ENCODE results near the gene KCTD7. TPM values are rescaled to one million over a fixed set of nuclear protein-coding genes. Genes with fewer than 3 reads are reported as not detected.
"Not testable (repeated sequence)": the region's sequence is repeated elsewhere in the genome, so short reads cannot be mapped to it uniquely, and the experiment has no call there.

KCTD7 gene
- total RNA-seq, 1 donor from 2014 or later = 26.9 TPM

DNA sequence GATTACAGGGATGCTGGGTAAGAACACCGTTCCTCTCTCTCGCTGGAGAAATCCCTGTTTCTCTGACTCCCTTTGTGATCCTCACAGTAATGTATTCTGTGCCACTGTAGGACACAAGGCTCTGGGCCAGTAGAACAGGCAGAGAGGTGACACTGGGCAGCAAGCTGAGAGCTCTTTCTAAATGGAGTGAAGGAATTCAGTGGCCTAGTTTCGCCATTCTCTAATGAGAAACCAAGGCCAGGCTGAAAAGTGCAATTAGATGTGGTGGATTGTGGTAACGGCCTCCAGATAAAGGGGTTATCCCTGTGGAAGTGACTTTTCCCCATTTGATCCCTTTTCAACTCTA, 12.8 kb downstream of the KCTD7 start:
- ATAC-seq (no peak), DNase-seq (ENCODE audit: low spot score) (no peak)

DNA sequence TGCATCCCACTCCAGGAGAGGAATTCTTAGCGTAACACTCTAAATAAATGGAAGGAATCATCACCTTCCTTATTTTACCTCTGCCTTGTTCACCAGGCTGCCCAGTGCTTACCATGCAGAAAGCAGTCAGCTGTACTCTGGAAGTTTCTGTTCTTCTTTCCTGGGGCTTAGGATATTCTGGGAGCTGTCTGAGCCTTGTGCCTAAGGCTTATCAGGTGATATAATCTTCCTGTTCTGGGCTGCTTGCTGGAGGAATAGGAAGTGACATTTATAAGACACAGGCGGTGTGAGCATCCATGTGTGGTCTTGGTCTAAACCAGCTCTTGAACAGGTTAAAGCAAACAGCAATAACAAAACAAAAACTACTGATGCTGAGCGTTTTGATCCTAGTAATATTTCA, 13.5 kb downstream of the KCTD7 start:
- intact Hi-C loops (cut with DNase I) = no loop called here
- ATAC-seq (peak; percentile 58), DNase-seq (ENCODE audit: low spot score) (no peak)

More for the DNA sequence above, 12.8 kb downstream of the KCTD7 start:
- intact Hi-C loops (cut with DNase I) = no loop called here

DNA sequence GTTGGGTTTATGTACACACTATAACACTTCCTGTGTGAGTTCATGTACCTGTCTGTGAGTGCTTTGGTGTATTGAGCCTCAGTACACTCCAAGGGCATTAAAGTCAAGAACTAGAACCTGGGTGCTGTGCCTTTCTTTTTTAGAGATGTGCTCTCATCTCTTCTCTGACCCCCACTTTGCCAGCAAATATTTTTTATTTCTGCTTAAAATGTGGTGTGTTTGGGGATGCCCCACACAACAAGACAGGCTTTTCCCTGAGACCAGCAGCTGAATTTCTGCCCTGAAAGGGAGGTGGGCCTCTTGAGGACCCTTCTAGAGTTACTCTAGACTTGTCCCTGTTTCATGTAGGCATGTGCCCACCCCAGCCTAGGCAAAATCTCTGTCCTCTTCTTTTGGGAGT, 14.3 kb downstream of the KCTD7 start:
- DNase-seq (ENCODE audit: low spot score) = no peak
- intact Hi-C loops (cut with DNase I) = no loop called here
- ATAC-seq = no peak

DNA sequence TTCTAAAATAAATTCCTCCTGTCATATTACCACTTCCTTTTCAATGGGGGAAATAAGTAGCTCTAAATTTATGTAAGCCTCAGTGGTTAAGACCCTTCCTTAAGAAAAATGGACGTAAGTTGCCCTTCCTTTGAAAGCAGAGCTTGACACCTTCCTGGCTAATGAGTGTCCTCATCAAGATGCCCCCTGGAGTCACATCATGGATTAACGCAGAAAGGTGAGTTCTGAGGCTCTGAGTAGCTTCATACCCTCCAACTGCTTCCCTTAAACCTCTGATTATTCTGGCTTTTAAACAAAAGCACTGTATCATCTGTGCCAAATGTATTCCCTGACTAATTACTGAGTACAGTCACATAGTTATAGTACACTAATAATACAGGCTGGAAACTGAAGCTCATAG, 14.7 kb downstream of the KCTD7 start:
- DNase-seq (ENCODE audit: low spot score) = no peak
- intact Hi-C loops (cut with DNase I) = no loop called here

DNA sequence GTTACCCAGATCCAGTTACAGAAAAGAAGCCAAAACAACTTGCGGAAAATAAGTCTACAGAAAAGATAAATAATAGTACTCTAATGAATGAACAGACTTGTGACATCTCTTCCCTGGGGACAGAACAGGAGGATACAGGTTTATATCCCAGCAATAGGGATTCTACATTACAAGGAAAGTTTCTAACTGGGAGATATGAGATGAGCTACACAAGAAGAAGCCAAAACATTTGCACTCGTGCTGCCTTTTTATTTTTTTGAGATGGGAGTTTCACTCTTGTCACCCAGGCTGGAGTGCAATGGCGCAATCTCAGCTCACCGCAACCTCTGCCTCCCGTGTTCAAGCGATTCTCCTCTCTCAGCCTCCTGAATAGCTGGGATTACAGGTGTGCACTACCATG, 22.3 kb downstream of the KCTD7 start:
- intact Hi-C loops (cut with DNase I); ATAC-seq; DNase-seq (ENCODE audit: low spot score): not testable (repeated sequence)

More for the DNA sequence above, 14.7 kb downstream of the KCTD7 start:
- ATAC-seq = no peak

DNA sequence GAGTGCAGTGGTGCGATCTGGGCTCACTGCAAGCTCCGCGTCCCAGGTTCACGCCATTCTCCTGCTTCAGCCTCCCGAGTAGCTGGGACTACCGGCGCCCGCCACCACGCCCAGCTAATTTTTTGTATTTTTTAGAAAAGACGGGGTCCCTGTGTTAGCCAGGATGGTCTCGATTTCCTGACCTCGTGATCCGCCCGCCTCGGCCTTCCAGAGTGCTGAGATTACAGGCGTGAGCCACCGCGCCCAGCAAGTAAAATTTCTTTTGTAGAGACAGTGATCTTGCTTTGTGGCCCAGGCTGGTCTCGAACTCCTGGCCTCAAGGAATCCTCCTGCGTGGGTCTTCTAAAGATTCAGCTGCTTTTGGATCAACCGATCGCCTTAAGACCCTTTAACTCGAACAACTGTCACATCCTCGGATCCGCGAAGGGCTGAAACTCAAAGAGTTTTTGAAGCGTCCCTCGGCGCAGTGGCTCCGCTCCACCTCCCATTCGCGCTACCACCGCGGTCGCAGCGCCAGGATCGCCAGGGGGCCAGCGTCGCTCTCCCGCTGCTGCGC, 25.1 kb downstream of the KCTD7 start:
- ATAC-seq; intact Hi-C loops (cut with DNase I); DNase-seq (ENCODE audit: low spot score): not testable (repeated sequence)

DNA sequence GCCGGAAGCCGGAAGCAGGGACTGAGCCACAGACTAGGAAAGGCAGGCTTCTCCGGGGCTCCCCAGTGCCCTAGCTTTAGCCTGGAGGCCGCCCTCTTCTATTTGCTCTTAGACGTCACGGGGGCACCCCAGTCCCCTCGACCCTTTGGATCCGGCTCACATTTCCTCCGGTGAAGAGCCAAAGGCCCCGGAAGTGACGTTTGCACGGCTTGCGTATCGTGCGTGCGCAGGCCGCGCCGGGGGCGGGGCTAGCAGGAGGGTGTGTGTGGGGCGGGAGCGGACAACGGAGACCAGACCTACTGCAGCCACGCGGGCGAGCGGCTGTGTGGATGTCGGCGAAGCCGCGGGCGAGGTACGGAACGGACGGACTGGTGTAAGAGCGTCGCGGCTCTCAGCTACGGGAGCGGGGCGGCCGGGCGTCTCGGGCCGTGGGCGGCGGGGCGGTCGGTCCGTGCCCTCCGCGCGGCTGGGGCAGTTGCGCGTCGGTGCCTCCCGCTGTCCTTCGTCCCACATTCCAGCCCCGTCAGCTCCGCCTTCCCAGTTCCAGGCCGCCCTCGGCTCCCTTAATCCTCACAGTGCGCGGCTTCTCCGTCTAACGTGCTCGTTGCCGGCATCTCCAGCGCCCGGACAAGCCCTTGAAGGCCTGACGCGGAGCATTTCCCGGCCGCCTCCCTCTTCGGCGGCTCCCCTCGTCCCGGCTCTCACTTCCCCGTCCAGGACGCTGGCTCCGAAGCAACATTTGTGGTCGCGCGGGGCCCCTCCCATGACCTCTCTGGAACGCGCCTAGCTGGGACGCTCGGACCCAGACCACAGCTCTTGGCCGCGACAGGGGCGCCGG, 25.8 kb downstream of the KCTD7 start:
- intact Hi-C loops (cut with DNase I) = no loop called here
- peak; percentile 99 for DNase-seq (ENCODE audit: low spot score)

DNA sequence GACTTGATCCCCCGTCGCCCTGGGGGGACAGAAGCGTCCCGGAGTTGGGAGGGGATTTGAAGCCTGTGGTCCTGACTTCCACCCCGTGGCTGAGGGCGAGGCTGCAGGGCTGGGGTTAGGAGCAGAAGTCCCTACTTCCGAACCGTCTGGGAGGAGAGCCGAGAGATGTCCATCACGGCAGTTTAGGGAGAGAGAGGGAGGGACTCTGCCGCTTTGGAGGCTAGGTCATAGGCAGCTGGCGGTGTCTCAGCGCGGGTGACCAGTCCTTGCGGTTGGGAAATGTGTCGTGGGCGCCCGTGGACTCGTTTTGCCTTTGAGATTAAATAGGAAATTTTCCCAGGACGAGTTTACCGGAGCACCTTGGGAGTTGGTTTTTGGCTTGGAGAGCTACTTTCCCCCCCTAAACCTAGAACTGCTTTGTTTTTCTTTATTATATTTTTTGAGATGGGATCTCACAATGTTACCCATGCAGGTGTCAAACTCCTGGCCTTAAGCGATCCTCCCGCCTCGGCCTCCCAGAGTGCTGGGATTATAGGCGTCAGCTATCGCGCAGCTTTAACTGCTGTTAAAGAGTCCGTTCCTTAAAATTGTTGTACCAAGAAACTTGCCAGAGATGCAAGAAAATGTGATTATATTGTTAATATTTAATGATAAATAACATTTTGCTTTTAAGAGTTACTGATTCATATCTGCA, 26.6 kb downstream of the KCTD7 start:
- peak; percentile 59 for ATAC-seq
- DNase-seq (ENCODE audit: low spot score) = peak; percentile 69
- intact Hi-C loops (cut with DNase I) = not testable (repeated sequence)

More for the DNA sequence above, 25.8 kb downstream of the KCTD7 start:
- peak; percentile 99 for ATAC-seq

DNA sequence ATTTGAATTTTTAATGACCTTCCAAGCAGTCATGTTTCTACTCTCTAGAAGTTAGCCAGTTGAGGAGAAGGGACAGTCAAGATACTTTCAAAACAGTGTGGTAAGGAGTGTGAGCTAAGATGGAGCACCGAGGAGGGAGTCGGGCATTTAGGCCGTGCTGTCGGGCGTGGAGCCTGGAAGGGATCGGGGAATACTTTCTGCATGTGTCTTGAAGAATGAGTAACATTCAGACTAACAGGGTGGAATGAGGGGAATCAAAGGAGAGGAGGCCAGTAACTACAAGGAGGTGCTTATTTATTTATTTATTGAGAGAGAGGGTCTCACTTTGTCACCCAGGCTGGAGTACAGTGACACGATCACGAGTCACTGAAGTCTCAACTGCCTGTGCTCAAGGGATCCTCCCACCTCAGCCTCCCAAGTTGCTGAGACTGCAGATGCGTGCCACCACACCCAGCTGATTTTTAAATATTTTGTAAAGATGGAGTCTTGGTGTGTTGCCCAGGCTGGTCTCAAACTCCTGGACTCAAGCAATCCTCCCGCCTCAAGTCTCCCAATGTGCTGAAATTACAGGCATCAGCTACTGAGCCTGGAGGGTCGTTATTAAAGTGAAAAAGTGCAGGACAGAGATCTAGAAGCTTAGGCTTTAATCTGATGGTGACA, 27.3 kb downstream of the KCTD7 start:
- ATAC-seq; DNase-seq (ENCODE audit: low spot score); intact Hi-C loops (cut with DNase I): not testable (repeated sequence)

DNA sequence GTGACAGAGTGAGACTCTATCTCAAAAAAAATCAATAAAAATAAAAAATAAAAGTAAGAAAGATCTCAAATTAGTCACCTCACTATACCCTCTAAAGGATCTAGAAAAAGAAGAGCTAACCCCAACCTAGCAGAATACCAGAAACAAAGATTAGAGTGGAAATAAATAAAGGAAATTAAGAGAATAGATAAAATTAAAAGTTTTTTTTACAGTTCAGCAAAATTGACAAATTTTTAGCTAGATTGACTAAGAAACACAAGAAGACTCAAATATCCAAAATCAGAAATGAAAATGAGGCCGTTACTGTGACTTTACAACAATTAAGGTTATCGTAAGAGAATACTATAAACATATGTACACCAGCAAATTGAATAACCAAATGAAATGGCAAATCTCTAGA, 29.1 kb downstream of the KCTD7 start:
- DNase-seq (ENCODE audit: low spot score) (no peak), ATAC-seq (no peak)
- intact Hi-C loops (cut with DNase I) = no loop called here

DNA sequence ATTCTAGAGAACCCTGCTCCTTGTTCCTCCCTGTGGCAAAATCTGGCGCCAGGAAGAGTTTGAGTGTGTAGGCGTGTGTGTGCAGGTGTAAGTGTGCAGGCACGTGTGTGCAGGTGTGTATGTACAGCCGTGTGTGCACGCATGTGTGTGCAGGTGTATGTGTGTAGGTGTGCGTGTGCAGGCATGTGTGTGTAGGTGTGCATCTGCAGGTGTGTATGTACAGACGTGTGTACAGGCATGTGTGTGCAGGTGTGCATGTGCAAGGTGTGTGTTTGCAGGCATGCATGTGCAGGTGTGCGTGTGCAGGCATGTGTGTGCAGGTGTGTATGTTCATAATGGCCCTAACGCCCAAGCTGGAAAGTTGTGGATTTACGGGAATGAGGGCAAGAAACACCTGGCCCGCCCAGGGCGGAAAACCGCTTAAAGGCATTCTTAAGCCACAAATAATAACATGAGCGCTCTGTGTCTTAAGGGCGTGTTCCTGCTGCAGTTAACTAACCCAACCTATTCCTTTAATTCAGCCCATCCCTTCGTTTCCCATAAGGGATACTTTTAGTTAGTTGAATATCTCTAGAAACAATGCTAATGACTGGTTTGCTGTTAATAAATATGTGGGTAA, 34.1 kb downstream of the KCTD7 start:
- intact Hi-C loops (cut with DNase I) = no loop called here
- no peak for ATAC-seq
- no peak for DNase-seq (ENCODE audit: low spot score)

DNA sequence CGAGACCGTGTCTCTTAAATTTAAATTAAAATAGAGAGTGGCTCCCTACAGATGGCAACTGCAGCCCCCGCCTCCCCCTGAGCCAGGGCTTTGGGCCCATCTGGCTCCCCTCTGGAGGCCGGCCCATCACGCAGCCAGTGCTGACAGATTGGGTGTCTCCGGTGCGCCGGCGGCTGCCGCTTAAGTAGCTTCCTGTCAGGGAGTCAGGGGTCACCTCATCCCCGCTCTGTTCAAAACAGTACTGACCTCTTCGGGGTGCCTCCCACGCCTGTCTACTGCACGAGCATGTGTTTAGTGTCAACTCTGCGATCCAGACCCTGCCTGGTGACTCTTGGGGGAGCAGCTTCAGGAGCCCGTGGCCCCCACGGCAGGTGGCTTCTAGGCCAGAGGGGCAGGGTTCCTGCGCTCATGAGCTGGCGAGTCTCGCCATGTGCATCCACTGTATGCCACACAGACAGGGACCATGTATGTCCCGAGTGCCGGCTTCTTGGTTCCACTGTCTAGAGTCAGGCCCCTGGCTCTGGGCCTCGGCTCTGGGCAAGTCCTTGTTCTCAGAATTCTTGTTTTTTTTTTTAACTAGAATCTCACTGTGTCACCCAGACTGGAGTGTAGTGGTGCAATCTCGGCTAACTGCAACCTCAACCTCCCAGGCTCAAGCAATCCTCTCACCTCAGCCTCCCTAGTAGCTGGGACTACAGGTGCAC, 36.1 kb downstream of the KCTD7 start:
- intact Hi-C loops (cut with DNase I) = no loop called here
- DNase-seq (ENCODE audit: low spot score) = no peak
- no peak for ATAC-seq

DNA sequence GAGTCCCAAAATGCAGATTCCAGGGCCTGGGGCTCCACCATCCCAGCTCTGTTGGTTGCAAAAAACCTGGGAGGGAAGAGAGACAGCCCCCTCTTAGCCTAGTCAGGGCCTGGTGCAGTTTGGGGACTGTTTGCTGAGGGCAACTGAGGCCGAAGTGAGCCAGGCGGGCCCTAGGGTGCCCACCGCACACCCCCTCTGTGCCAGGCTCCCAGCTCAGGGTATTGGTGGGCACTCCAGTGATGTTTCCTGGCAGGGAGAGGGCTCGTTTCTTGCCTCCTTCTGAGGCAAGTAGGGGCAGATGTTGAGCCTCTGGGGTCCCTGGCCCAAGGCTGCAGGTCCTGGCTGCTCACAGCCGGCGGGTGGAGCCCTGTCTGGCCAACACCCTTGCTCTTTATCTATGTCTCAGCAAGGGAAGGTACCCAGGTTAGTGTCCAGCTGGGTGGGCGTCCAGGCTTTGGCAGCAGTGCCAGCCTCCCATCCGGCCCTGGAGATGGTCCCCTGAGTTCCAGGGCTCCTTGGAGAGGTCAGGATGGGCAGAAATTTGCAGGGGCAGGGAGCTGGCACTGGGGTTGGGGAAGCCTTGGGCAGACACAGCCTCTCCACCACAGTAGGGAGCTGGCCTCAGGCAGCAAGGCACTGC, 37.8 kb downstream of the KCTD7 start:
- intact Hi-C loops (cut with DNase I) = no loop called here
- DNase-seq (ENCODE audit: low spot score) = no peak
- ATAC-seq = no peak

DNA sequence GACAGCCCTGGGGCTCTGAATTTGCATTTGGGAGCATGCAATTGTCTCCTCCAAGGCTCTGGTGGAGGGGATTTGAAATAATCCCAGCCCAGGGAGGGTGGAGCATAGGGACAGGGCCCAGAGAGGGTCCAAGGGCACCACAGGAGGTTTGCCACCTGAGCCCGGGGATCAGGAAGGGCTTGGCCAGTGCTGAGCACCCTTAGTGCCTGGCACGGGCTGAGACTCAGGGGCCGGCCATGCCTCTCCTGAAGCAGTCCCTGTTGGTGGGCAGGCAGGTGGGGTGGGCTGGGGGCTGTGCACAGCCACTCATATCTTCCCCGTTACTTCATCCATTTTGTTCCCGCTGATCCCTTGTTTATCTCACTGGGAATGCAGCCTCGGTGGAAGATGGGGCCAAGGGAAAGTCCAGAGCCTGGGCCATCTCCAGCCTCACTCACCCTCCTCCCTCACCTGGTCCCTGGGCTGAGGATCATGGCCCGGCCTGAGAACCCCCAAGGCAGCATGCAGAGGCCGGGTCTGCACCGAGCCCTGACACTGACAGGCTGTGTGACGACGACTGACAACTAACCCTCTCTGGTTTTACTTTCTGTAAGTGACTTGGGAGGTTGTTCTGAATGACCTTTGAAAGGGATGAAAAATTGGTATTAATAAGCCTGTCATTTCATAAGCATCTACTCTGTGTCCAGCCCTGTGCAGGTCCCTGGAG, 38.5 kb downstream of the KCTD7 start:
- intact Hi-C loops (cut with DNase I) = no loop called here
- no peak for DNase-seq (ENCODE audit: low spot score)

DNA sequence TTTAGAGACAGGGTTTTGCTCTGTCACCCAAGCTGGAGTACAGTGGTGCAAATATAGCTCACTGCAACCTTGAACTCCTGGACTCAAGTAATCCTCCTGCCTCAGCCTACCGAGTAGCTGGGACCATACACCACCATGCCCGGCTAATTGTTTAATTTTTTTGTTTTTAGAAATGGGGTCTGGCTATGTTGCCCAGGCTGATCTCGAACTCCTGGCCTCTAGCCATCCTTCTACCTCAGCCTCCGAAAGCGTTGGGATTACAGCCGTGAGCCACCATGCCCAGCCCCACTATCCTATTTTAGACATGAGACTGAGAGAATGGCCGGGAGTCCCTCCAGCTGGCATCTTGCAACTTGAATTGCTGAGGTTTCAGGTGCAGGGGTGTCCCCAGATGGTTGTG, 39.4 kb downstream of the KCTD7 start:
- ATAC-seq (no peak), DNase-seq (ENCODE audit: low spot score) (no peak)
- intact Hi-C loops (cut with DNase I) = no loop called here

More for the DNA sequence above, 38.5 kb downstream of the KCTD7 start:
- ATAC-seq = no peak

DNA sequence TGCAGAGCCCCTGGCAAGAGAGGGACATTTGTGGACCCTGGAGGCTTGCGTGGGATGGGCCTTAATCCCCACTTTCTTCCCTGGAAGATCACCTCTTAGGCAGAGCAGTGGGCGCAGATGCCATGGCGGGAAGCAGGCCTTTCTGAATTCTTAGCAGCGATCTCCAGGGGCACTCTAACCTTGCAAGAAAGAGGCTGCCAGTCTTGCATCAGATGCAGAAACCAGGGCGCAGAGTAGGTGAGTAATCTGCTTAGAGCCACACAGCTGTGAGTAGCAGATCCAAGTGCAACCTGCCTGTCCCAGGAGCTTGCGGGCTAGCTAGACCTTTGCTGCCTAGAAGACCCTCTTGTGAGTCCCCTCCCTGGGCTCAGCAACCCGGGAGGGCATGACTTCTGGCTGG, 40.0 kb downstream of the KCTD7 start:
- DNase-seq (ENCODE audit: low spot score) = no peak
- peak; percentile 8 for ATAC-seq
- intact Hi-C loops (cut with DNase I) = no loop called here

DNA sequence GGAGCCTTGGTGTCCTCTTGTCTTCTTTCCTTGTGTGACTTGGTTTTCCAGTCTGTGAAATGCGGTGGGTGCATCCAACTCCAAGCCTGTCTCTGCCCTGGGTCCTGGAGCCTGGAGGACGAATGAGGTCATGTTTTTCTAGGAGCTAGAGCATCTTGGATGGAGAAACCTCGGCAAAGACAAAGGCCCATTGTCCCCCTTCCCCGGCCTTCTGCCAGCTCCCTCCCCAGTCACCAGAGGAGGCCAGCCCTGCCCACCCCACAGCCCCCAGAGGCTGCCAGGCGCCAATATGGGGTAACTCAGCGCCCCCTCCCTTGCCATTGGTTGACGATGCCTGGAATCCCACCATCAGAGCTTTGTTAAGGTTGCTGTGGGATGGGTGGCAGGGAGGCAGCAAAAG, 40.4 kb downstream of the KCTD7 start:
- intact Hi-C loops (cut with DNase I) = no loop called here
- ATAC-seq = peak; percentile 92
- DNase-seq (ENCODE audit: low spot score) = no peak

DNA sequence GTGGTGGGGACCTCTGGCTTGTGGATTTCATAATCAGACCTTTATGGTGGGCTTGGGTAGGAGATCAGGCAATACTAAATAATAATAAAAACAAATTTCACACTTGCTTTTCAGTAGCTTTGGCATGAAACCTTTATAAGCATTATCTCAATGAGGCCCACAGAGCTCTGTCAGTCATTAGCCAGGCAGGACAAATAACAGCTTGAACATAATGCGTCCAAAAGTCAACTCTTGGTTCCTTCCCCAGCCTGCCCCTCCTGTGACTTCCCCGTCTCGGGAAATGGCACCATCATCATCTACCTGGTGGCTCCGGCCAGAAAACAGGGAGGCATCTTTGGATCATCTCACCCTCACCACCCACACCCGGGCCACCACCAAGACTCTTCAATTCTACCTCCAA, 40.8 kb downstream of the KCTD7 start:
- ATAC-seq = no peak
- intact Hi-C loops (cut with DNase I) = no loop called here
- DNase-seq (ENCODE audit: low spot score) = no peak
